HG03025 (cell line): ENCODE measurements around the gene PANK2.
"Not testable (repeated sequence)": the region's sequence is repeated elsewhere in the genome, so short reads cannot be mapped to it uniquely, and the experiment has no call there.

Source experiments
- ATAC-seq: cut with Tn5 transposase; IDR thresholded peaks from one replicate; pipeline ENCODE4 v1.9.1; 2021; ENCODE audit warnings: mild to moderate bottlenecking, moderate library complexity; ENCODE audit not compliant: unreplicated experiment, low FRiP score

Gene PANK2

GRCh38 chr20:3869839-3870634 is 19.1 kb upstream of the PANK2 start:
- no peak for ATAC-seq

GRCh38 chr20:3871550-3872265 is 17.5 kb upstream of the PANK2 start:
- no peak for ATAC-seq

- ATAC-seq: no peak
Observed at GRCh38 chr20:3873507-3873906, 15.7 kb upstream of the PANK2 start.

- no peak for ATAC-seq
Observed at GRCh38 chr20:3874194-3874844, 14.9 kb upstream of the PANK2 start.

- no peak for ATAC-seq
Observed at GRCh38 chr20:3875378-3875974, 13.7 kb upstream of the PANK2 start.

- no peak for ATAC-seq
Observed at GRCh38 chr20:3876000-3876399, 13.2 kb upstream of the PANK2 start.

- no peak for ATAC-seq
Observed at GRCh38 chr20:3876676-3877075, 12.5 kb upstream of the PANK2 start.

- not testable (repeated sequence) for ATAC-seq
Observed at GRCh38 chr20:3878921-3879274, 10.3 kb upstream of the PANK2 start.

GRCh38 chr20:3885715-3886114 is 3.5 kb upstream of the PANK2 start:
- ATAC-seq: no peak

GRCh38 chr20:3887876-3888620 is 1.1 kb upstream of the PANK2 start:
- ATAC-seq: no peak

GRCh38 chr20:3889489-3890397 is 556 bp downstream of the PANK2 start:
- no peak for ATAC-seq

GRCh38 chr20:3890398-3890751 is 1.2 kb downstream of the PANK2 start:
- no peak for ATAC-seq

- ATAC-seq: no peak
Observed at GRCh38 chr20:3890999-3891929, 2.1 kb downstream of the PANK2 start.

- no peak for ATAC-seq
Observed at GRCh38 chr20:3894796-3895195, 5.6 kb downstream of the PANK2 start.

GRCh38 chr20:3896302-3896701 is 7.1 kb downstream of the PANK2 start:
- ATAC-seq: no peak

GRCh38 chr20:3896853-3897583 is 7.8 kb downstream of the PANK2 start:
- ATAC-seq: no peak

- not testable (repeated sequence) for ATAC-seq
Observed at GRCh38 chr20:3898181-3898580, 9.0 kb downstream of the PANK2 start.

- no peak for ATAC-seq
Observed at GRCh38 chr20:3898639-3899038, 9.5 kb downstream of the PANK2 start.
